H1 (cell line): ENCODE results near the gene SLC23A1. TPM values are rescaled to one million over a fixed set of nuclear protein-coding genes. Genes with fewer than 3 reads are reported as not detected.

ENCODE experiments used
- CREB1 ChIP-seq: IDR thresholded peaks from 2 replicates; pipeline ENCODE4 v1.6.1; 2012; ENCODE audit warnings: inconsistent platforms
- JUN ChIP-seq: IDR thresholded peaks from 2 replicates; pipeline ENCODE4 v1.6.1; 2011; ENCODE audit warnings: low read depth, mild to moderate bottlenecking, improper control_type of control experiment, low read length
- KDM4A ChIP-seq: IDR thresholded peaks from one replicate; pipeline ENCODE4 v1.7.1; 2012; ENCODE audit warnings: low read depth, mild to moderate bottlenecking, moderate library complexity, low read length, inconsistent platforms; ENCODE audit not compliant: severe bottlenecking
- PHF8 ChIP-seq: fragments of 200-600 bp; sonication (generic); conservative IDR thresholded peaks from 2 replicates; pipeline ENCODE4 v1.7.1; 2012; ENCODE audit warnings: low read depth, mild to moderate bottlenecking, inconsistent platforms, low read length, moderate library complexity
- POLR2A ChIP-seq, 2 experiments: IDR thresholded peaks; 1 replicate in 1 of 2; 2 replicates in 1 of 2; pipeline ENCODE4 v1.6.1; 2011; ENCODE audit warnings: low read depth in 2 of 2, low read length in 2 of 2, mild to moderate bottlenecking in 2 of 2; ENCODE audit errors: control extremely low read depth in 1 of 2
- TCF12 ChIP-seq: IDR thresholded peaks from 2 replicates; pipeline ENCODE4 v1.6.1; 2011; ENCODE audit warnings: low read depth, mild to moderate bottlenecking, low read length
- polyA plus RNA-seq, 7 experiments: library from polyadenylated mRNA; depleted of rRNA in 3 of 7; stranded (reverse) in 5 of 7; unstranded in 2 of 7; fragments of >200 nt in 5 of 7; fragments of 200-250 nt in 2 of 7; gene quantifications; 1 replicate in 5 of 7; 2 replicates in 1 of 7; 4 replicates in 1 of 7; pipeline versions ENCODE4 v1.2.1 to v1.2.3, GENCODE V29; 2011 to 2013; ENCODE audit warnings: missing spikeins in 2 of 7, mixed read lengths in 2 of 7
- total RNA-seq: library from RNA; stranded (reverse); fragmentation: NEBNext Ultra II Directional; extraction: Animal tissue kit (Norgen Biotek cat#: 25700); gene quantifications from 2 replicates; pipeline ENCODE4 v1.2.1, GENCODE V29; 2021
- TF ChIP-seq, protein P1 (sequence below): IDR thresholded peaks from 2 replicates; pipeline ENCODE4 v1.6.1; 2011; ENCODE audit warnings: low read length, improper control_type of control experiment
- TF ChIP-seq, protein P2 (sequence below): IDR thresholded peaks from 2 replicates; pipeline ENCODE4 v1.6.1; 2012; ENCODE audit warnings: low read length, inconsistent platforms

SLC23A1 gene
- total and polyA plus RNA-seq, 2 of the 8 experiments (the other 6 are each of a cell fraction or from before 2014, with no cell fraction given) = not detected

DNA sequence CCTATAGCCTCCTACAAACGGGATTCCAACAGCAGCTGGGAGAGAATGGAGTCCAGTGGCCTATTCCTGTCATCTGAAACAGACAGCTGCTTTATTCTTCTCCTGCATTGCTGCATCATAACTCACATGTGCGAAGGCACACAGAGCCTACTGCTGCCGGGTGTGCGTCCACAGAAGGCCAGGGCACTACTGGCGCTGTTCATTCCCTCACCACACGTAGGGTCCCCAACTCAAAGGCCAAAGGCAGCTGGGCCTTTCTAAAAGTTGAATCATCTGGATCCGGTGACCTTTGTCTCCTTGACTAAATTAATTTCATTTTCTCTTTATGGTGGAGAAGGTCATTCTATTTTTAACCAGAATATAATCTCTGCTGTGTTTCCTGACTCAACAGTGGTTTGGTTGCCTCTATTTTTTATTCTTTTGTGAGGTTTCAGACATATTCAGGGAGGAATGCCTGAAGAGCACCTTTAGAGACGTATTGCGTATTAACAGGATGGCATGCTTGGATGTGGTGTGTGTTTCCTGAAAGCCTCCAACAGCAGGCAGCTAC is 31.6 kb upstream of the SLC23A1 start (continued):
- TF ChIP-seq, protein P1, sequence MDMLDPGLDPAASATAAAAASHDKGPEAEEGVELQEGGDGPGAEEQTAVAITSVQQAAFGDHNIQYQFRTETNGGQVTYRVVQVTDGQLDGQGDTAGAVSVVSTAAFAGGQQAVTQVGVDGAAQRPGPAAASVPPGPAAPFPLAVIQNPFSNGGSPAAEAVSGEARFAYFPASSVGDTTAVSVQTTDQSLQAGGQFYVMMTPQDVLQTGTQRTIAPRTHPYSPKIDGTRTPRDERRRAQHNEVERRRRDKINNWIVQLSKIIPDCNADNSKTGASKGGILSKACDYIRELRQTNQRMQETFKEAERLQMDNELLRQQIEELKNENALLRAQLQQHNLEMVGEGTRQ = no peak
- TF ChIP-seq JUN (no peak), TCF12 (no peak), KDM4A (no peak), CREB1 (no peak), PHF8 (no peak), POLR2A (IDR thresholded peaks at IDR 0.05; ENCODE audit: control extremely low read depth in 1 of 2, low read depth in 2 of 2, low read length in 2 of 2) (no peak)
- TF ChIP-seq, protein P2, sequence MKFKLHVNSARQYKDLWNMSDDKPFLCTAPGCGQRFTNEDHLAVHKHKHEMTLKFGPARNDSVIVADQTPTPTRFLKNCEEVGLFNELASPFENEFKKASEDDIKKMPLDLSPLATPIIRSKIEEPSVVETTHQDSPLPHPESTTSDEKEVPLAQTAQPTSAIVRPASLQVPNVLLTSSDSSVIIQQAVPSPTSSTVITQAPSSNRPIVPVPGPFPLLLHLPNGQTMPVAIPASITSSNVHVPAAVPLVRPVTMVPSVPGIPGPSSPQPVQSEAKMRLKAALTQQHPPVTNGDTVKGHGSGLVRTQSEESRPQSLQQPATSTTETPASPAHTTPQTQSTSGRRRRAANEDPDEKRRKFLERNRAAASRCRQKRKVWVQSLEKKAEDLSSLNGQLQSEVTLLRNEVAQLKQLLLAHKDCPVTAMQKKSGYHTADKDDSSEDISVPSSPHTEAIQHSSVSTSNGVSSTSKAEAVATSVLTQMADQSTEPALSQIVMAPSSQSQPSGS = no peak
